Fibroblast of skin of back (primary cell): ENCODE results near the gene SNED1.
A peak's percentile ranks its signal among the peaks of the same experiment; 100 is the strongest.
"Not testable (repeated sequence)": the region's sequence is repeated elsewhere in the genome, so short reads cannot be mapped to it uniquely, and the experiment has no call there.

Experiments
- DNase-seq: peaks from one replicate; pipeline ENCODE4 v3.0.0-alpha.2; 2013

SNED1 gene

GRCh38 chr2:241088376-241088775 is 90.0 kb downstream of the SNED1 start:
- DNase-seq, result no peak

GRCh38 chr2:241088791-241089732 is 90.6 kb downstream of the SNED1 start:
- no peak for DNase-seq

GRCh38 chr2:241091201-241091600 is 92.8 kb downstream of the SNED1 start:
- peak; percentile 9 for DNase-seq

- no peak for DNase-seq
Measured at GRCh38 chr2:241091734-241092445, 93.5 kb downstream of the SNED1 start.

DNA sequence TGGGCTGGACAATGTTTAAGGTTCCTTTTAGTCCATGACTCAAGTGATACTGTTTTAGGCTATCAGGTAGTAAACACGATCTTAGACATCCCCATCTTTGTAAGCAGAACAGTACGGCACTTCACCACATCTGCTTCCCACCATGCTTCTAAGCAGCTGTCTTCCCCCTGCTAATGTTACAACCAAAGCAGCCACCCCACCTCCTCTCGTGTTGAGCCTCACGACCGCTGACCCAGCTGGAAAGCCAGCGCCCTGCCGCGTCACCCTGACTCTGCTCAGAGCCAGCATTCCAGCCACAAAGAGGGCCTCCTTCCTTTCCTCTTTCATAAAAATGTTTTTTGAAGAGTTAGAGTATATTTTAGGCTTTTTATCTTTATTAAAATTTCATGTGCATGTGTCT is 94.3 kb downstream of the SNED1 start:
- peak; percentile 64 for DNase-seq

GRCh38 chr2:241093133-241093781 is 94.8 kb downstream of the SNED1 start:
- peak; percentile 83 for DNase-seq

DNA sequence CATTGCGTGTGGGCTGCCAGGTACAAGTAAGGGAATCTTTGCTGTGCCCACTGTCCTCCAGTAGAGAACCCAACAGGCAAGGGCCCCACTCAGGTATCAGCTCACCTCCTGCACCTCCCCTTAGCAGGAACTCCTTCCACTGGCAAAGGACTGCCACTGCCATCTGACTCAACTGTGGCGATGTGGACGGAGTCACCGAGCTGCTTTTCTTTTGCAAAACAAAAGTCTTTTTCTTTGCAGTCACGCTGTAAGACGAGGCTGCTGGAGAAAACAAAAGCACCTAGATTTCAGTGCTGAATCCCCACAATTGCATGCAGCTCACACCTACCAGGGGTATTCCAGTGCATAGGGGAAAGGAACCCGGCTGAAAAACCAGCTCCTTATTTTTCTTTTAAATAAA is 95.8 kb downstream of the SNED1 start:
- DNase-seq, result no peak

DNA sequence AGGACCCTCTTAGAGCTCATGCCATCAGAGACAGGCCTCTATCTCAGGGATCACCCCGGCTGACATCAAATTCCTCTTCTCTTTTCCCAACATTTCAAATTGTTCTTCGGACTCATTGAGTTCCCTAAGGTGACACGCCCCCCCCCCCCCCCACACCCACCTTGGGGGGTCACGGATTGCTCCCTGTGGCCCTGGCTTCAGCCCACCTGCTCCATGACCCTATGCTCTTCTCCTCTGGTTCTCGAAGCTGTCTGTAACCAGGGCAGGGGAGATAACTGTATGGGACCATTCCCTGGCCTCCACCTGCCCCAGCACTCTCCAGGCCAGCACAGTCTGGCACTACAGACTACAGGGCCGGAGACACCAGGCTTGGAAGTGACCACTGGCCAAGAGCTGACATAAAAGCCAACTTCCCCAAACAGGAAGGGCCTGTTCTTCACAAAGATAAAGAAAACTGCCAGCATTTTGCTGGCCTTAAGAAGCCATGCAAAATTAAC is 96.6 kb downstream of the SNED1 start:
- no peak for DNase-seq

DNA sequence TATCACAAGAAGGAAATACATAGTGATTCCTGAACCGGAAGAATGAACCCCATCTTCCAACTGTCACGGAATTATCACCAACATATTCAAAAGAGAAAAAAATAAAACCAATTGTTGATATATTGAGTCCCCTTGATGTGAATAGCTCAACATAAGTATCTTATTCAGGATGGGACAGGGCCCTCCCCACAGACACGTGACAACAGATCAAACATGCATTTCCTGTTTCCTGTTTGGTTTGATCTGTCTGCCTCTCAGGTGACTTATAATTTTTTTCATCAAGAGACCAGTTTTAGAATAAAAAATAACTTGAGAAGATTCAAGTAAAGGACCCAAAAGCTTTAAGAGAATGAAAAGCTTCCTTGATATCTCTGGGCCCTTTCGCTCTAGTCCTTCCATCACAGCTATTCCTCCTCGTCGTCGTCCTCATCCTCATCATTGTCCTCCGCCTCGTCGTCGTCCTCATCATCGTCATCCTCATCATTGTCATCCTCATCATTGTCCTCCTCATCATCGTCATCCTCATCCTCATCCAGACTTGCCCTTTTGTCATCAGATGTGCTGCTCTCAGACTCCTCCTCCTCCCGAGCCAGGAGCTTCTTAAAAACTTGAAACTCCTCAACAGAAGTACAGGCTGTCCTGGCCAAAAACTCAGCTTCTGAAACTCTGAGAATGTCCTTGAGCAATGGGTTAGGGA is 97.3 kb downstream of the SNED1 start:
- no peak for DNase-seq

DNA sequence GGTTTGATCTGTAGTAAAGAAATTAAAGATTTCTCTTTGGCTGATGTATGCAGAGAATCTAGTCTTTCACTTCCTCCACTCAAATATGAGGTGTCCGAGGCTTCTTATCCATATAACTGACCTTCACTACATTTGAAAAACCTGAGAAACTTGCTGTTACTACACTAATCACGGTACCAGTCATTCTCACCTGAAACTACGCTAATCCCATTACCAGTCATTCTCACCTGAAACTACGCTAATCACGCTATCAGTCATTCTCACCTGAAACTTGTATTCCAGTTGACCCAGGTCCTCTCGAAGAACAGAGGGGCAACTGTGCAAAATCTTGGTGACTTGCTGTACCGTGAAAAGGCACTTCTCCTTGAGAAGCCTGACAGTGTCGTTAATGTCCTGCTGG is 98.6 kb downstream of the SNED1 start:
- DNase-seq, result no peak

DNA sequence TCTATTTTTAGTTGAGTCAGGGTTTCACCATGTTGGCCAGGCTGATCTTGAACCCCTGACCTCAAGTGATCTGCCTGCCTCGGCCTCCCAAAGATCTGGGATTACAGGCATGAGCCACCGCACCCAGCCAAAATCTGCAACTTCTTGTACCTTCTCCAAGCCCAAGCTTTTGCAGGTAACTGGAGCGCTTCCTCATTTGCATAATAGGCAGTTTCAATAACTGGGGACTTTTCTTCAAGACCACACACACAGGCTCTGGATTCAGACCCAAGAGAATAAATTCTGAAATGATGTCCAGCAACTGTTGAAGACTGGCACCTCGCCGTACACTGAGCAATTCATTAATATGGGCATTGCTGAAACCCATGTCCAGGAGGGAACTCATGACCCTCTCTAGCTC is 100.8 kb downstream of the SNED1 start:
- no peak for DNase-seq

DNA sequence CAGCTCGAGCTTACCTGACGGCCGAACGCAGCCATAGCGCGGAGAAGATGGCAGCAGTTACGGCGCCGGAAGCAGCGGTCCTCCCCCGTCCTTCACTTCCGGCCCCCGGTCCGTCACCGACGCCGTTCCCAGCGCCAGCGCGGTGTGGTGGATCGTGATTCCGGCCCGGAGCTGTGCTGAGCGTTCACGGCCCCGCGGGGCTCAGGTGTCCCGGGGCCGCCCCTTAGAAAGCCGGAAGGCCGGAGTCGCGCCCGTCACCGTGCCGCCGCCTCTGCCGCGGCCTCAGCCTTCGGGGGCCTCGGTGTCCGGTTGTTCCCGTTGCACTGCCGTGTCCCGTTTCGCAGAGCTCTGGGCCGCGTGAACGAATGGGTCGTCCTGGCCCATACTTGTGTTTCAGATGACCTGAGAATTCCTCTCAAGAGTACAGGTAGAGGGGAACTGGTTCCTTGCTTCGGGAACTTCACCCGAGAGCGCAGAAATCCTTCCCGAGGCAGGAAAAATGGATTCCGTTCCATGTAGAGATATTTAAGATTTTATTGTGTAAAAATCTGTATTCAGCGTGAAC is 103.9 kb downstream of the SNED1 start, which contains the start of gene MTERF4:
Gene MTERF4 (minus strand): TSS at position 49 of the 565 bp plus-strand sequence. CDS start 14 bp downstream, at position 35.
- DNase-seq, result peak; percentile 83

DNA sequence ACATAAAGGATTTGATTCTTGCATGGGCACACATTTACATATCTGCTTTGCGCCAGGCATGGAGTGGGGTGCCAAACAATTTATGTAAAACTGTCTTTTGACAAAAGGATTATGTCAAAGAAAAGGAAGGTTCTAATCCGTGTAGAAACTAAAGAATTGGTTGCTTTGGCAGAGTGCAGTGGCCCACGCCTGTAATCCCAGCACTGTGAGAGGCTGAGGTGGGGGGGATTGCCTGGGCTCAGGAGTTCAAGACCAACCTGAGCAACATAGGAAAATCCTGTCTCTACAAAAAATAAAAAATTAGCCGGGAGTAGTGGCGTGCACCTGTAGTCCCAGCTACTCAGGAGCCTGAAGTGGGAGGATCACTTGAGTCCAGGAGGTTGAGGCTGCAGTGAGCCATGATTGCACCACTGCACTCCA is 104.8 kb downstream of the SNED1 start:
- no peak for DNase-seq

- not testable (repeated sequence) for DNase-seq
Measured at GRCh38 chr2:241104611-241105010, 106.2 kb downstream of the SNED1 start.

GRCh38 chr2:241105641-241106040 is 107.2 kb downstream of the SNED1 start:
- DNase-seq, result no peak

DNA sequence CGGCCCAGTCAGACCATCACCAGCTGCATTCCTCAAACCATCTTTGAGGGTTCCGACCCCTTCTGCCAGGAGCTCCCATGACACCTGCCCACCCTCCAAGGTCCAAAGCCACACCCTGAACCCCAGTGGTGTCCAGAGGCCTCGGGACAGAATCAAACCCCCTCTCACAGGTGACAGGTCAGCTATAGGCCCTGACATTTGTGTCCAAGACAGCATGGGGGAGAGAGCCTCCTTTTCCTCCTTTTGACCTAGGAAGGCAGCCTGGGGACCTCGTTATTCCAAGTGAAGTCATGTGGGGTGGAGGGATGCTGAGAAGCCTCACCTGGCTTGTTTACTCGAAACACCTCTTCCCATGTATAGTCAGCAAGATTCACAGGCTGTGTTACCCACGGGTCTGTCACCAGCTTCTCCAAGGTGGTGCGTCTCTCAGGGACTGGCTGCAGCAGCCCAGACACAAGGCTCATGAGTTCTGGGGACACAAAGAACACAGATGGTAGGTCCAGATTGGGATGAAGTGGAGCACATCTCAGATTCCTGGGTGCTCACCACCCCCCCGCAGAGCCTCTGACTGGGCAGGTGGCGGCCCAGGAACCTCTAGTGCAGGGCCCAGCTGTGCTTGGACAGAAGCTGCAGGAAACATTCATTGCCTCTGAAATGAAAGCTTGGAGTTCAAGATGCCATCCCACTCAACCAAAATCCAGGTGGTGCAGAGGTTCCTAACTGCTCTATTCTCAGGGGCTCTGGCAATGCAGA is 108.8 kb downstream of the SNED1 start:
- no peak for DNase-seq

GRCh38 chr2:241108271-241109209 is 110.1 kb downstream of the SNED1 start:
- no peak for DNase-seq

GRCh38 chr2:241109210-241110088 is 111.0 kb downstream of the SNED1 start:
- DNase-seq, result no peak

DNA sequence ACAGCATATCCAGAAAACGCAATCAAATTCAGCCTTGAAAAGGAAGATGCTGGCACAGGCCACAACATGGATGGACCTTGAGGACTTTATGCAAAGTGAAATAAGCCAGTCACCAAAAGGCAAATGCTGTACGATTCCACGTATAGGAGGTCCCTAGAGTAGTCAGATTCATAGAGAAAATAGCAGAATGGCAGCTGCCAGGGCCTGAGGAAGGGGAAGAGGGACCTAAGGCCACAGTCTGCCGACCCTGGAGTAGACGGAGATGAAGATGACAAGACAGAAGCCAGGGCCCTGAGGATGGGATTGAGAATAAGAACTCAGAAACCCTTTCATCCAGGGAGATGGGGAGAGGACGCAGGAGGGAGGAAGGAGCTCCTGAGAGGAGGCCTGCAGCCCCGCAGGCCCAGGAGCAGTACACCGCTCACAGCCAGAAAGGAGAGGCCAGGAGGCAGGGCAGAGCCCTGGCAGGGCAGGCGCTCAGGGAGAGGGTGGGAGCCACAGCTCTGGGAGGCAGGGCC is 111.7 kb downstream of the SNED1 start:
- no peak for DNase-seq
